Measurements from ENCODE around the gene ZBTB11. TPM values are rescaled to one million over a fixed set of nuclear protein-coding genes. Genes with fewer than 3 reads are reported as not detected.

ZBTB11 gene
- total and polyA plus RNA-seq, 9 of the 15 experiments (the other 6 are each of a cell fraction or from before 2014, with no cell fraction given): 6.2 to 31.9 (median 21.4) TPM

DNA sequence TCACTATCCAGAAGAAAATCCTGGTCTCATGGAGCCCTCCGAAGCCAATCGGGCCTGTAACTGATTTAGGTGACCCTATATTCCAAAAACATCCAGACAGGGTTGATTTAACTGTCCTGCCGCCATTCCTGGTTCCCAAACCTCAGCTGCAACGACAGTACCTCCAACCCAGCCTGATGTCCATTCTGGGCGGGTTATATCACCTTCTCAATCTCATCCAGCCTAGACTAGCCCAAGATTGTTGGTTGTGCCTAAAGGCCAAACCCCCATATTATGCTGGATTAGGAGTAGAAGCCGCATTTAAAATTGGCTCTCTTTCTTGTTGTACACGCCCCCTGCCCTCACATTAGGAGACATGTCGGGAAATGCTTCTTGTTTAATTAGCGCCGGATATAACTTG, 36.7 kb downstream of the ZBTB11 start (continued):
- no peak for TF ChIP-seq TEAD4 (IDR thresholded peaks at IDR 0.05; ENCODE audit: low read length)
- TF ChIP-seq TEAD4 (CRISPR knock-in tag; IDR thresholded peaks at IDR 0.05; ENCODE audit: borderline replicate concordance): no peak
- TF ChIP-seq KDM5B (IDR thresholded peaks at IDR 0.05; ENCODE audit: insufficient replicate concordance, low read depth, low read length): no peak
- no peak for TF ChIP-seq HEY1 (CRISPR knock-in tag; IDR thresholded peaks at IDR 0.05; ENCODE audit: borderline replicate concordance)
- no peak for TF ChIP-seq ZEB2 (IDR thresholded peaks at IDR 0.05)
- TF ChIP-seq, protein P1, sequence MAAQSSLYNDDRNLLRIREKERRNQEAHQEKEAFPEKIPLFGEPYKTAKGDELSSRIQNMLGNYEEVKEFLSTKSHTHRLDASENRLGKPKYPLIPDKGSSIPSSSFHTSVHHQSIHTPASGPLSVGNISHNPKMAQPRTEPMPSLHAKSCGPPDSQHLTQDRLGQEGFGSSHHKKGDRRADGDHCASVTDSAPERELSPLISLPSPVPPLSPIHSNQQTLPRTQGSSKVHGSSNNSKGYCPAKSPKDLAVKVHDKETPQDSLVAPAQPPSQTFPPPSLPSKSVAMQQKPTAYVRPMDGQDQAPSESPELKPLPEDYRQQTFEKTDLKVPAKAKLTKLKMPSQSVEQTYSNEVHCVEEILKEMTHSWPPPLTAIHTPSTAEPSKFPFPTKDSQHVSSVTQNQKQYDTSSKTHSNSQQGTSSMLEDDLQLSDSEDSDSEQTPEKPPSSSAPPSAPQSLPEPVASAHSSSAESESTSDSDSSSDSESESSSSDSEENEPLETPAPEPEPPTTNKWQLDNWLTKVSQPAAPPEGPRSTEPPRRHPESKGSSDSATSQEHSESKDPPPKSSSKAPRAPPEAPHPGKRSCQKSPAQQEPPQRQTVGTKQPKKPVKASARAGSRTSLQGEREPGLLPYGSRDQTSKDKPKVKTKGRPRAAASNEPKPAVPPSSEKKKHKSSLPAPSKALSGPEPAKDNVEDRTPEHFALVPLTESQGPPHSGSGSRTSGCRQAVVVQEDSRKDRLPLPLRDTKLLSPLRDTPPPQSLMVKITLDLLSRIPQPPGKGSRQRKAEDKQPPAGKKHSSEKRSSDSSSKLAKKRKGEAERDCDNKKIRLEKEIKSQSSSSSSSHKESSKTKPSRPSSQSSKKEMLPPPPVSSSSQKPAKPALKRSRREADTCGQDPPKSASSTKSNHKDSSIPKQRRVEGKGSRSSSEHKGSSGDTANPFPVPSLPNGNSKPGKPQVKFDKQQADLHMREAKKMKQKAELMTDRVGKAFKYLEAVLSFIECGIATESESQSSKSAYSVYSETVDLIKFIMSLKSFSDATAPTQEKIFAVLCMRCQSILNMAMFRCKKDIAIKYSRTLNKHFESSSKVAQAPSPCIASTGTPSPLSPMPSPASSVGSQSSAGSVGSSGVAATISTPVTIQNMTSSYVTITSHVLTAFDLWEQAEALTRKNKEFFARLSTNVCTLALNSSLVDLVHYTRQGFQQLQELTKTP (IDR thresholded peaks at IDR 0.05; ENCODE audit: low read depth in 1 of 2, partially characterized antibody in 2 of 2): peak; percentile 22 to 24
- TF ChIP-seq ZNF217 (CRISPR knock-in tag; IDR thresholded peaks at IDR 0.05): no peak
- TF ChIP-seq, protein P2, sequence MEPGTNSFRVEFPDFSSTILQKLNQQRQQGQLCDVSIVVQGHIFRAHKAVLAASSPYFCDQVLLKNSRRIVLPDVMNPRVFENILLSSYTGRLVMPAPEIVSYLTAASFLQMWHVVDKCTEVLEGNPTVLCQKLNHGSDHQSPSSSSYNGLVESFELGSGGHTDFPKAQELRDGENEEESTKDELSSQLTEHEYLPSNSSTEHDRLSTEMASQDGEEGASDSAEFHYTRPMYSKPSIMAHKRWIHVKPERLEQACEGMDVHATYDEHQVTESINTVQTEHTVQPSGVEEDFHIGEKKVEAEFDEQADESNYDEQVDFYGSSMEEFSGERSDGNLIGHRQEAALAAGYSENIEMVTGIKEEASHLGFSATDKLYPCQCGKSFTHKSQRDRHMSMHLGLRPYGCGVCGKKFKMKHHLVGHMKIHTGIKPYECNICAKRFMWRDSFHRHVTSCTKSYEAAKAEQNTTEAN (CRISPR knock-in tag; IDR thresholded peaks at IDR 0.05): no peak
- no peak for TF ChIP-seq ZNF134 (CRISPR knock-in tag; conservative IDR thresholded peaks at IDR 0.05)
- TF ChIP-seq, protein P3, sequence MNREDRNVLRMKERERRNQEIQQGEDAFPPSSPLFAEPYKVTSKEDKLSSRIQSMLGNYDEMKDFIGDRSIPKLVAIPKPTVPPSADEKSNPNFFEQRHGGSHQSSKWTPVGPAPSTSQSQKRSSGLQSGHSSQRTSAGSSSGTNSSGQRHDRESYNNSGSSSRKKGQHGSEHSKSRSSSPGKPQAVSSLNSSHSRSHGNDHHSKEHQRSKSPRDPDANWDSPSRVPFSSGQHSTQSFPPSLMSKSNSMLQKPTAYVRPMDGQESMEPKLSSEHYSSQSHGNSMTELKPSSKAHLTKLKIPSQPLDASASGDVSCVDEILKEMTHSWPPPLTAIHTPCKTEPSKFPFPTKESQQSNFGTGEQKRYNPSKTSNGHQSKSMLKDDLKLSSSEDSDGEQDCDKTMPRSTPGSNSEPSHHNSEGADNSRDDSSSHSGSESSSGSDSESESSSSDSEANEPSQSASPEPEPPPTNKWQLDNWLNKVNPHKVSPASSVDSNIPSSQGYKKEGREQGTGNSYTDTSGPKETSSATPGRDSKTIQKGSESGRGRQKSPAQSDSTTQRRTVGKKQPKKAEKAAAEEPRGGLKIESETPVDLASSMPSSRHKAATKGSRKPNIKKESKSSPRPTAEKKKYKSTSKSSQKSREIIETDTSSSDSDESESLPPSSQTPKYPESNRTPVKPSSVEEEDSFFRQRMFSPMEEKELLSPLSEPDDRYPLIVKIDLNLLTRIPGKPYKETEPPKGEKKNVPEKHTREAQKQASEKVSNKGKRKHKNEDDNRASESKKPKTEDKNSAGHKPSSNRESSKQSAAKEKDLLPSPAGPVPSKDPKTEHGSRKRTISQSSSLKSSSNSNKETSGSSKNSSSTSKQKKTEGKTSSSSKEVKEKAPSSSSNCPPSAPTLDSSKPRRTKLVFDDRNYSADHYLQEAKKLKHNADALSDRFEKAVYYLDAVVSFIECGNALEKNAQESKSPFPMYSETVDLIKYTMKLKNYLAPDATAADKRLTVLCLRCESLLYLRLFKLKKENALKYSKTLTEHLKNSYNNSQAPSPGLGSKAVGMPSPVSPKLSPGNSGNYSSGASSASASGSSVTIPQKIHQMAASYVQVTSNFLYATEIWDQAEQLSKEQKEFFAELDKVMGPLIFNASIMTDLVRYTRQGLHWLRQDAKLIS (CRISPR knock-in tag; IDR thresholded peaks at IDR 0.05): no peak; the same call in 1 of the 2 replicates
- no peak for TF ChIP-seq HNRNPH1 (optimal IDR thresholded peaks at IDR 0.05; ENCODE audit: low read depth, low read length)
- no peak for TF ChIP-seq ZNF253 (CRISPR knock-in tag; conservative IDR thresholded peaks at IDR 0.05)
- no peak for TF ChIP-seq RBFOX2 (IDR thresholded peaks at IDR 0.05; ENCODE audit: low read depth, low read length)
- no peak for TF ChIP-seq PRPF4 (IDR thresholded peaks at IDR 0.05; ENCODE audit: insufficient read depth, low read depth, low read length, poor library complexity, severe bottlenecking)
- no peak for TF ChIP-seq NEUROD1 (IDR thresholded peaks at IDR 0.05; ENCODE audit: borderline replicate concordance, low read depth, low read length, partially characterized antibody)
- TF ChIP-seq ZNF24 (IDR thresholded peaks at IDR 0.05): no peak
- TF ChIP-seq, protein P4, sequence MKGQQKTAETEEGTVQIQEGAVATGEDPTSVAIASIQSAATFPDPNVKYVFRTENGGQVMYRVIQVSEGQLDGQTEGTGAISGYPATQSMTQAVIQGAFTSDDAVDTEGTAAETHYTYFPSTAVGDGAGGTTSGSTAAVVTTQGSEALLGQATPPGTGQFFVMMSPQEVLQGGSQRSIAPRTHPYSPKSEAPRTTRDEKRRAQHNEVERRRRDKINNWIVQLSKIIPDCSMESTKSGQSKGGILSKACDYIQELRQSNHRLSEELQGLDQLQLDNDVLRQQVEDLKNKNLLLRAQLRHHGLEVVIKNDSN (CRISPR knock-in tag; IDR thresholded peaks at IDR 0.05): no peak
- no peak for TF ChIP-seq ZNF75A (CRISPR knock-in tag; IDR thresholded peaks at IDR 0.05)
- no peak for TF ChIP-seq ZNF23 (CRISPR knock-in tag; IDR thresholded peaks at IDR 0.05)
- TF ChIP-seq SMAD1 (IDR thresholded peaks at IDR 0.05; ENCODE audit: low read depth, low read length, partially characterized antibody): no peak

All from K562 (cell line).